SK-N-SH treated with all-trans-retinoic acid at 6 μM for 48 hours (cell line): ENCODE measurements around the gene DHCR7.

ENCODE experiments used
- ATAC-seq: fragments of 200-7000 bp; cut with Tn5 transposase; 3 replicates; pipeline ENCODE4 v1.9.1; 2020; ENCODE audit warnings: mild to moderate bottlenecking, moderate library complexity
- ARNTL ChIP-seq: fragments of 450-650 bp; formaldehyde crosslinking; IDR thresholded peaks from 2 replicates; pipeline ENCODE4 v1.5.0; 2020; ENCODE audit warnings: low read depth, mild to moderate bottlenecking, moderate library complexity, borderline replicate concordance
- BACH2 ChIP-seq: fragments of 250-450 bp; sonication (Bioruptor Pico); IDR thresholded peaks from 2 replicates; pipeline ENCODE4 v1.9.0; 2021; ENCODE audit warnings: mild to moderate bottlenecking, borderline replicate concordance
- CSDC2 ChIP-seq: fragments of 250-450 bp; sonication (Bioruptor Pico); IDR thresholded peaks from 2 replicates; pipeline ENCODE4 v1.5.0; 2020; ENCODE audit warnings: mild to moderate bottlenecking, moderate library complexity
- ESRRG ChIP-seq: fragments of 250-450 bp; sonication (Bioruptor Pico); IDR thresholded peaks from 2 replicates; pipeline ENCODE4 v1.6.1; 2021; ENCODE audit warnings: mild to moderate bottlenecking
- GLIS3 ChIP-seq: fragments of 250-450 bp; sonication (Bioruptor Pico); IDR thresholded peaks from 2 replicates; pipeline ENCODE4 v1.5.0; 2020; ENCODE audit warnings: mild to moderate bottlenecking, moderate library complexity
- ISL1 ChIP-seq: fragments of 250-450 bp; sonication (Bioruptor Pico); IDR thresholded peaks from 2 replicates; pipeline ENCODE4 v2.1.2; 2022; ENCODE audit warnings: mild to moderate bottlenecking, moderate library complexity
- OSR1 ChIP-seq: fragments of 250-450 bp; sonication (Bioruptor Pico); IDR thresholded peaks from 2 replicates; pipeline ENCODE4 v1.8.0; 2022; ENCODE audit warnings: moderate library complexity, mild to moderate bottlenecking, inconsistent platforms
- PPARA ChIP-seq: fragments of 250-450 bp; sonication (Bioruptor Pico); IDR thresholded peaks from 2 replicates; pipeline ENCODE4 v1.5.0; 2020; ENCODE audit warnings: mild to moderate bottlenecking, borderline replicate concordance
- RARB ChIP-seq: fragments of 250-450 bp; sonication (Bioruptor Pico); IDR thresholded peaks from 2 replicates; pipeline ENCODE4 v1.8.0; 2021; ENCODE audit warnings: mild to moderate bottlenecking, moderate library complexity
- SNAI2 ChIP-seq: fragments of 250-450 bp; sonication (Bioruptor Pico); IDR thresholded peaks from 2 replicates; pipeline ENCODE4 v1.5.0; 2020; ENCODE audit warnings: mild to moderate bottlenecking, moderate library complexity
- TCF4 ChIP-seq: fragments of 250-450 bp; sonication (Bioruptor Pico); IDR thresholded peaks from 2 replicates; pipeline ENCODE4 v1.8.0; 2021; ENCODE audit warnings: mild to moderate bottlenecking, moderate library complexity, borderline replicate concordance
- TOX ChIP-seq: fragments of 250-450 bp; sonication (Bioruptor Pico); IDR thresholded peaks from 2 replicates; pipeline ENCODE4 v1.8.0; 2021; ENCODE audit warnings: mild to moderate bottlenecking, moderate library complexity, borderline replicate concordance
- ZC3H10 ChIP-seq: fragments of 250-450 bp; sonication (Bioruptor Pico); IDR thresholded peaks from 2 replicates; pipeline ENCODE4 v1.5.1; 2021; ENCODE audit warnings: mild to moderate bottlenecking, moderate library complexity
- ZFP3 ChIP-seq: fragments of 250-450 bp; sonication (Bioruptor Pico); IDR thresholded peaks from 2 replicates; pipeline ENCODE4 v1.5.0; 2020; ENCODE audit warnings: mild to moderate bottlenecking, moderate library complexity
- ZFP30 ChIP-seq: fragments of 450-650 bp; formaldehyde crosslinking; IDR thresholded peaks from 2 replicates; pipeline ENCODE4 v1.5.0; 2022; ENCODE audit warnings: mild to moderate bottlenecking, moderate library complexity
- ZNF565 ChIP-seq: fragments of 450-650 bp; formaldehyde crosslinking; conservative IDR thresholded peaks from 2 replicates; pipeline ENCODE4 v1.5.0; 2020; ENCODE audit warnings: low read depth, mild to moderate bottlenecking, moderate library complexity
- ZNF70 ChIP-seq: fragments of 450-650 bp; formaldehyde crosslinking; IDR thresholded peaks from 2 replicates; pipeline ENCODE4 v1.5.0; 2020; ENCODE audit warnings: mild to moderate bottlenecking, moderate library complexity
- ZNF8 ChIP-seq: fragments of 450-650 bp; formaldehyde crosslinking; IDR thresholded peaks from 2 replicates; pipeline ENCODE4 v1.5.0; 2020; ENCODE audit warnings: mild to moderate bottlenecking, moderate library complexity
- TF ChIP-seq, protein P1 (sequence below): fragments of 250-450 bp; sonication (Bioruptor Pico); IDR thresholded peaks from 2 replicates; pipeline ENCODE4 v1.8.0; 2020; ENCODE audit warnings: mild to moderate bottlenecking, moderate library complexity, borderline replicate concordance
- TF ChIP-seq, protein P2 (sequence below): fragments of 250-450 bp; sonication (Bioruptor Pico); IDR thresholded peaks from 2 replicates; pipeline ENCODE4 v1.8.0; 2021; ENCODE audit warnings: low read depth, mild to moderate bottlenecking, moderate library complexity, borderline replicate concordance
- TF ChIP-seq, protein P3 (sequence below): fragments of 250-450 bp; sonication (Bioruptor Pico); IDR thresholded peaks from 2 replicates; pipeline ENCODE4 v1.5.1; 2021; ENCODE audit warnings: mild to moderate bottlenecking, moderate library complexity
- TF ChIP-seq, protein P4 (sequence below): fragments of 250-450 bp; sonication (Bioruptor Pico); IDR thresholded peaks from 2 replicates; pipeline ENCODE4 v1.5.1; 2020; ENCODE audit warnings: low read depth, mild to moderate bottlenecking, moderate library complexity

The DHCR7 gene

DNA sequence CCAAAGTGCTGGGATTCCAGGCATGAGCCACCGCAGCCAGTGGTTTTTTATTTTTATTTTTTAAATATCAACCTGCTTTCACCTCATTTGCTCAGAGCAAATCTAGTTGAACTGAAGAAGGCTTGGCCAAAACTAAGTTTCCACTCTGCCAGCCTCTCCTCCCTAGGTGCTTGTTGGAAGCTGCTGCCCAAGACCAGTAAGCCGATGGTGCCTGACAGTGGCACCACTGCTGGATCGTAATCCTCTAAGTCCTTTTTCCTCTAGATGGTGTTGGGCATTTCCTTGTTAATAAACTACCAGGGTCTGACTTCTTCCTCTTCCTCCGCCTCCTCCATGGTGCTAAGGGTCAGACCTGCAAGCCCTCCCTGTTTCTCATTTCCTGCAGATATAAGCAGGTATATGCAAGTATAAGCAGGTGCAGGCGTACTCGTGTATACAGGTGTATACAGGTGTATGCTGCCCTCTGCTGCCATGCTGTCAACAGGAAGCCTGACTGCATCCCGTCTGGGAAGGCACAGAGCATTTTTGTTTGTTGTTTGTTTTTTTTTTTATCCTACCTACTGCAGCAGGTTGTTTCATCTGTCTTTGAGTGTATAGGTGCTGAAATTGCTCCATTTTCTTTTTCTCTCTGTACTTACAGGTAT, 6.4 kb upstream of the DHCR7 start:
- TF ChIP-seq GLIS3 (CRISPR knock-in tag) (no peak), ZNF70 (no peak), TOX (CRISPR knock-in tag) (no peak), ZNF8 (CRISPR knock-in tag) (no peak), ZFP30 (CRISPR knock-in tag) (no peak), ZNF565 (CRISPR knock-in tag) (no peak), PPARA (CRISPR knock-in tag) (no peak), RARB (no peak), OSR1 (CRISPR knock-in tag) (no peak), TCF4 (CRISPR knock-in tag) (no peak), ARNTL (CRISPR knock-in tag) (no peak), CSDC2 (CRISPR knock-in tag) (no peak), SNAI2 (no peak), ZFP3 (CRISPR knock-in tag) (no peak), ESRRG (CRISPR knock-in tag) (no peak)
- TF ChIP-seq, protein P1, sequence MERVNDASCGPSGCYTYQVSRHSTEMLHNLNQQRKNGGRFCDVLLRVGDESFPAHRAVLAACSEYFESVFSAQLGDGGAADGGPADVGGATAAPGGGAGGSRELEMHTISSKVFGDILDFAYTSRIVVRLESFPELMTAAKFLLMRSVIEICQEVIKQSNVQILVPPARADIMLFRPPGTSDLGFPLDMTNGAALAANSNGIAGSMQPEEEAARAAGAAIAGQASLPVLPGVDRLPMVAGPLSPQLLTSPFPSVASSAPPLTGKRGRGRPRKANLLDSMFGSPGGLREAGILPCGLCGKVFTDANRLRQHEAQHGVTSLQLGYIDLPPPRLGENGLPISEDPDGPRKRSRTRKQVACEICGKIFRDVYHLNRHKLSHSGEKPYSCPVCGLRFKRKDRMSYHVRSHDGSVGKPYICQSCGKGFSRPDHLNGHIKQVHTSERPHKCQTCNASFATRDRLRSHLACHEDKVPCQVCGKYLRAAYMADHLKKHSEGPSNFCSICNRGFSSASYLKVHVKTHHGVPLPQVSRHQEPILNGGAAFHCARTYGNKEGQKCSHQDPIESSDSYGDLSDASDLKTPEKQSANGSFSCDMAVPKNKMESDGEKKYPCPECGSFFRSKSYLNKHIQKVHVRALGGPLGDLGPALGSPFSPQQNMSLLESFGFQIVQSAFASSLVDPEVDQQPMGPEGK (CRISPR knock-in tag) = no peak
- TF ChIP-seq, protein P2, sequence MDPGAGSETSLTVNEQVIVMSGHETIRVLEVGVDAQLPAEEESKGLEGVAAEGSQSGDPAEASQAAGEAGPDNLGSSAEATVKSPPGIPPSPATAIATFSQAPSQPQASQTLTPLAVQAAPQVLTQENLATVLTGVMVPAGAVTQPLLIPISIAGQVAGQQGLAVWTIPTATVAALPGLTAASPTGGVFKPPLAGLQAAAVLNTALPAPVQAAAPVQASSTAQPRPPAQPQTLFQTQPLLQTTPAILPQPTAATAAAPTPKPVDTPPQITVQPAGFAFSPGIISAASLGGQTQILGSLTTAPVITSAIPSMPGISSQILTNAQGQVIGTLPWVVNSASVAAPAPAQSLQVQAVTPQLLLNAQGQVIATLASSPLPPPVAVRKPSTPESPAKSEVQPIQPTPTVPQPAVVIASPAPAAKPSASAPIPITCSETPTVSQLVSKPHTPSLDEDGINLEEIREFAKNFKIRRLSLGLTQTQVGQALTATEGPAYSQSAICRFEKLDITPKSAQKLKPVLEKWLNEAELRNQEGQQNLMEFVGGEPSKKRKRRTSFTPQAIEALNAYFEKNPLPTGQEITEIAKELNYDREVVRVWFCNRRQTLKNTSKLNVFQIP (CRISPR knock-in tag) = no peak
- TF ChIP-seq, protein P3, sequence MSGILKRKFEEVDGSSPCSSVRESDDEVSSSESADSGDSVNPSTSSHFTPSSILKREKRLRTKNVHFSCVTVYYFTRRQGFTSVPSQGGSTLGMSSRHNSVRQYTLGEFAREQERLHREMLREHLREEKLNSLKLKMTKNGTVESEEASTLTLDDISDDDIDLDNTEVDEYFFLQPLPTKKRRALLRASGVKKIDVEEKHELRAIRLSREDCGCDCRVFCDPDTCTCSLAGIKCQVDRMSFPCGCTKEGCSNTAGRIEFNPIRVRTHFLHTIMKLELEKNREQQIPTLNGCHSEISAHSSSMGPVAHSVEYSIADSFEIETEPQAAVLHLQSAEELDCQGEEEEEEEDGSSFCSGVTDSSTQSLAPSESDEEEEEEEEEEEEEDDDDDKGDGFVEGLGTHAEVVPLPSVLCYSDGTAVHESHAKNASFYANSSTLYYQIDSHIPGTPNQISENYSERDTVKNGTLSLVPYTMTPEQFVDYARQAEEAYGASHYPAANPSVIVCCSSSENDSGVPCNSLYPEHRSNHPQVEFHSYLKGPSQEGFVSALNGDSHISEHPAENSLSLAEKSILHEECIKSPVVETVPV (CRISPR knock-in tag) = no peak
- TF ChIP-seq, protein P4, sequence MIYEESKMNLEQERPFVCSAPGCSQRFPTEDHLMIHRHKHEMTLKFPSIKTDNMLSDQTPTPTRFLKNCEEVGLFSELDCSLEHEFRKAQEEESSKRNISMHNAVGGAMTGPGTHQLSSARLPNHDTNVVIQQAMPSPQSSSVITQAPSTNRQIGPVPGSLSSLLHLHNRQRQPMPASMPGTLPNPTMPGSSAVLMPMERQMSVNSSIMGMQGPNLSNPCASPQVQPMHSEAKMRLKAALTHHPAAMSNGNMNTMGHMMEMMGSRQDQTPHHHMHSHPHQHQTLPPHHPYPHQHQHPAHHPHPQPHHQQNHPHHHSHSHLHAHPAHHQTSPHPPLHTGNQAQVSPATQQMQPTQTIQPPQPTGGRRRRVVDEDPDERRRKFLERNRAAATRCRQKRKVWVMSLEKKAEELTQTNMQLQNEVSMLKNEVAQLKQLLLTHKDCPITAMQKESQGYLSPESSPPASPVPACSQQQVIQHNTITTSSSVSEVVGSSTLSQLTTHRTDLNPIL (CRISPR knock-in tag) = no peak
- TF ChIP-seq, all 23 proteins: peak for 0
- ATAC-seq = no peak

DNA sequence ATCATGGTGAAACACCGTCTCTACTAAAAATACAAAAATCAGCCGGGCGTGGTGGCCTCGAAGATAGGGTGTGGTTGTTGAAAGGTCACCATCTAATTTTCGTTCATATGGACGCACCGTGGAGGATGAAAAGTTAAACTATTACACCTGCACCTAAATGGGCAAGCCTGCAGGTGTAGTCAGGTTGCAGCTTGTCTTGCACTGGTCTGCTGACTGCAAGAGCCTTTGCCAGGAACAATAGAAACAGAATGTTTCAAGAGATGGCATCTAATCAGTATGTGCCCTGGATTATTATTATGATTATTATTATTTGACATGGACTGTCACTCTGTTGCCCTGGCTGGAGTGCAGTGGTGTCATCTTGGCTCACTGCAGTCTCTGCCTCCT, 5.7 kb upstream of the DHCR7 start:
- ATAC-seq = no peak
- TF ChIP-seq TOX (CRISPR knock-in tag) (no peak), GLIS3 (CRISPR knock-in tag) (no peak), ISL1 (CRISPR knock-in tag) (no peak), SNAI2 (no peak), ZNF565 (CRISPR knock-in tag) (no peak), PPARA (CRISPR knock-in tag) (no peak), RARB (no peak), ZC3H10 (no peak), ZNF8 (CRISPR knock-in tag) (no peak)

DNA sequence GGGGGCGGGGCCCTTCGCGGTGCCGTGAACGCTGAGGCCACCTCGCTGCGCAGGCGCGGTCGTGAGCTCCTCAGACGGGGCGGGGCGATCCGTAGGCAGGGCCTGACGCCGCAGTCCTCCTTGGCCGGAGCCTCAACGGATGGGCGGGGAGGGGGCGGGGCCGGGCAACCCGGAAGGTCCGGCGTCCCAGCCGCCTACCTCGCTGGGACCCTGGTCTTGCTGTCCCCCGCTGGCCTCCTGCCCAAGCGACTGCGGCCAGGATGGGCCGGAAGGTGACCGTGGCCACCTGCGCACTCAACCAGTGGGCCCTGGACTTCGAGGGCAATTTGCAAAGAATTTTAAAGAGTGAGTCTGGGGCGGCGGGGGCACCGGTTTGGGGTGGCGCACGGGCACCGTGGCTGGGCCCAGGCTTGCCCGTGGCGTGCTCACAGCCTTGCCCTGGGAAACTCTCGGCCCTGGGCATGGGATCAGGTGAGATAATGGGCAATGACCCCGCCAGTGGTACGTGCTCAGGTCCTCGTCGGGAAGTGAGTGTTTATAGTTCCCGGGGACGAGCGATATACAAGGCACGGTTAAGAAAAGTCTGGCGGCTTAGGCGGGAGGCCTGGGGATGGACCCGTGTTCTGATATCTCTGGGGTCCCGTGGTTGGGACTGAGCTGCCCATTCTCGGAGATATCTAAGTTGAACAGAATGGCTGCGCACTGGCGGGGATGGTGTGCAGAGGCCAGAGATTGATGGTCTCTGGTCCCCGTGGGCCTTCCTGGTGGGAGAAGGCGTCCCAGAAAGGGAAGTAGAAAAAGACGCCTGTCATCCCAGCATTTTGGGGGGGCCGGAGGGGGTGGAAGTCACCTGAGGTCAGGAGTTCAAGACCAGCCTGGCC, 5.1 kb upstream of the DHCR7 start, which contains the start of gene NADSYN1:
TSS of gene NADSYN1 (plus strand) at position 167 of the 881 bp plus-strand sequence. CDS start at position 261, 94 bp downstream.
- peak; percentile 85 for ATAC-seq
- no peak for TF ChIP-seq BACH2 (CRISPR knock-in tag)
- TF ChIP-seq ZNF8 (CRISPR knock-in tag) = no peak
